Loucy (cell line): ENCODE measurements around the gene GRHL1.

Experiments
- H2AFZ ChIP-seq: fragments of 200-600 bp; sonication (generic); 2 replicates; pipeline ENCODE4 v1.6.0; 2016; ENCODE audit warnings: antibody characterized with exemption, mild to moderate bottlenecking, low read length, moderate library complexity
- H3F3A ChIP-seq: fragments of 200-600 bp; 2 replicates; pipeline ENCODE4 v1.6.0; 2016; ENCODE audit warnings: antibody characterized with exemption, low read depth, mild to moderate bottlenecking
- H3K27me3 ChIP-seq: fragments of 200-600 bp; sonication (generic); 2 replicates; pipeline ENCODE4 v1.6.1; 2014; ENCODE audit warnings: low read length, mild to moderate bottlenecking; ENCODE audit not compliant: insufficient read depth, poor library complexity, severe bottlenecking
- H3K36me3 ChIP-seq: fragments of 200-600 bp; sonication (generic); 2 replicates; pipeline ENCODE4 v1.6.1; 2016; ENCODE audit warnings: low read length; ENCODE audit not compliant: insufficient read depth
- H3K4me1 ChIP-seq: fragments of 200-600 bp; sonication (generic); 2 replicates; pipeline ENCODE4 v1.5.1; 2014; ENCODE audit warnings: low read length, mild to moderate bottlenecking; ENCODE audit not compliant: insufficient read depth, poor library complexity, severe bottlenecking
- H3K4me2 ChIP-seq: fragments of 200-600 bp; sonication (generic); 2 replicates; pipeline ENCODE4 v1.6.0; 2014; ENCODE audit warnings: antibody characterized with exemption, low read length, low read depth, mild to moderate bottlenecking; ENCODE audit not compliant: poor library complexity, severe bottlenecking
- H3K4me3 ChIP-seq: fragments of 200-600 bp; sonication (generic); 2 replicates; pipeline ENCODE4 v1.5.1; 2014; ENCODE audit warnings: low read length, mild to moderate bottlenecking, mixed read lengths; ENCODE audit not compliant: poor library complexity, severe bottlenecking
- H3K79me2 ChIP-seq: fragments of 200-600 bp; sonication (generic); 2 replicates; pipeline ENCODE4 v1.6.1; 2014; ENCODE audit warnings: low read length; ENCODE audit not compliant: insufficient read depth
- H3K9ac ChIP-seq: fragments of 200-600 bp; sonication (generic); 2 replicates; pipeline ENCODE4 v1.6.0; 2014; ENCODE audit warnings: mild to moderate bottlenecking, low read depth, low read length, moderate library complexity; ENCODE audit not compliant: poor library complexity, severe bottlenecking
- H3K9me2 ChIP-seq: fragments of 200-600 bp; sonication (generic); replicated peaks from 2 replicates; pipeline ENCODE4 v1.6.1; 2016; ENCODE audit warnings: low read depth, low read length, mixed read lengths
- H3K9me3 ChIP-seq: fragments of 200-600 bp; sonication (generic); 2 replicates; pipeline ENCODE4 v1.6.1; 2014; ENCODE audit warnings: mild to moderate bottlenecking, antibody characterized with exemption, low read length, low read depth; ENCODE audit not compliant: insufficient read depth
- H4K20me1 ChIP-seq: fragments of 200-600 bp; sonication (generic); 2 replicates; pipeline ENCODE4 v1.6.0; 2014; ENCODE audit warnings: antibody characterized with exemption, low read length, mild to moderate bottlenecking; ENCODE audit not compliant: insufficient read depth, poor library complexity, severe bottlenecking
- CTCF ChIP-seq: fragments of 200-600 bp; sonication (generic); conservative IDR thresholded peaks from 2 replicates; pipeline ENCODE4 v1.5.1; 2014; ENCODE audit warnings: mild to moderate bottlenecking, antibody characterized with exemption, low read length
- EZH2phosphoT487 ChIP-seq: fragments of 200-600 bp; IDR thresholded peaks from 2 replicates; pipeline ENCODE4 v1.6.1; 2018; ENCODE audit warnings: antibody characterized with exemption, mild to moderate bottlenecking, moderate library complexity, borderline replicate concordance

Gene GRHL1

DNA sequence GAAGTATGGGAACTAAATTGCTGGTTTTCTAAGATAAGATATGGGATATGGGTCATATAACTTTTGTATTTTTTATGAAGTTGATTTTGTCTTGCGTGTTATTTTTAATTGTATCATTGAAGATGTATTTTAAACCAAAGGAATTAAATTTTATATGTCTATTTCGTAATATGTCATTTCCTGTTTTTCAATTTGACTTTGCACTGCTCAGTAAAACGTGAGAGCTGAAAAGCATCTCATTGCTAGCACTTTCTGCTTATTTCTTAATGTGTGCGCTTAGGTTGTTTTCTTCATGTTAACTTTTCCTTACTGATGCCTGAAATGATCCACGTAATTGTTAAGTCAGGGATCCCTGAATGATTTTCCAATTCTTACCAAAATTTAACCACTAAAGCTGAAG is 50.6 kb downstream of the GRHL1 start:
- Histone ChIP-seq H3F3A (no peaks in the 10 kb centered on the region), H3K27me3 (no peaks in the 10 kb centered on the region), H3K79me2 (no peaks in the 10 kb centered on the region), H3K9ac (no peak overlapping the region), H4K20me1 (no peaks in the 10 kb centered on the region), H3K4me1 (no peaks in the 10 kb centered on the region), H3K9me3 (no peaks in the 10 kb centered on the region), H3K4me3 (no peak overlapping the region), H2AFZ (no peak overlapping the region), H3K4me2 (no peak overlapping the region), H3K9me2 (no peaks in the 10 kb centered on the region), H3K36me3 (peaks cover 11% of the 10 kb centered on the region; the same call in 1 of the 2 replicates)
- TF ChIP-seq EZH2phosphoT487 (no peak), CTCF (no peak)

GRCh38 chr2:10002681-10003080 is 51.2 kb downstream of the GRHL1 start:
- no peaks in the 10 kb centered on the region for H3K79me2 ChIP-seq
- no peak overlapping the region for H2AFZ ChIP-seq
- H3K9me2 ChIP-seq = no peaks in the 10 kb centered on the region
- H4K20me1 ChIP-seq = no peaks in the 10 kb centered on the region
- no peak for TF ChIP-seq CTCF
- no peaks in the 10 kb centered on the region for H3K4me1 ChIP-seq
- H3K9ac ChIP-seq = no peak overlapping the region
- H3K4me3 ChIP-seq = no peak overlapping the region
- no peaks in the 10 kb centered on the region for H3F3A ChIP-seq
- H3K4me2 ChIP-seq = no peak overlapping the region
- peaks cover 9% of the 10 kb centered on the region; the same call in 1 of the 2 replicates for H3K36me3 ChIP-seq
- no peaks in the 10 kb centered on the region for H3K27me3 ChIP-seq
- no peaks in the 10 kb centered on the region for H3K9me3 ChIP-seq

- Histone ChIP-seq H2AFZ (no peak overlapping the region), H3K9me2 (no peaks in the 10 kb centered on the region), H3K9me3 (no peaks in the 10 kb centered on the region), H3K4me1 (no peaks in the 10 kb centered on the region), H3K9ac (no peak overlapping the region), H3K4me3 (no peak overlapping the region), H3F3A (no peaks in the 10 kb centered on the region), H3K27me3 (no peaks in the 10 kb centered on the region), H3K36me3 (peaks cover 9% of the 10 kb centered on the region; the same call in 1 of the 2 replicates), H3K4me2 (no peak overlapping the region), H3K79me2 (no peaks in the 10 kb centered on the region), H4K20me1 (no peaks in the 10 kb centered on the region)
- TF ChIP-seq EZH2phosphoT487 (no peak), CTCF (no peak)
These were observed 52.0 kb downstream of the GRHL1 start for GRCh38 chr2:10003206-10004125.
